H9 (cell line): ENCODE measurements around the gene KIAA2012. TPM values are rescaled to one million over a fixed set of nuclear protein-coding genes. Genes with fewer than 3 reads are reported as not detected.

Experiments
- DNase-seq: peaks from one replicate; pipeline ENCODE4 v3.0.0-alpha.2; 2017
- H2AFZ ChIP-seq: one replicate; pipeline ENCODE4 v1.6.1; 2013; ENCODE audit warnings: mild to moderate bottlenecking, low read length, control low read depth, moderate library complexity
- H2AK5ac ChIP-seq: 2 replicates; pipeline ENCODE4 v1.6.1; 2013; ENCODE audit warnings: low read length, control low read depth, mixed read lengths; ENCODE audit not compliant: insufficient read length
- H2BK120ac ChIP-seq: one replicate; pipeline ENCODE4 v1.6.1; 2013; ENCODE audit warnings: low read depth, mild to moderate bottlenecking, low read length, control low read depth, inconsistent platforms; ENCODE audit not compliant: poor library complexity, severe bottlenecking
- H2BK12ac ChIP-seq: 2 replicates; pipeline ENCODE4 v1.6.1; 2013; ENCODE audit warnings: low read length, control low read depth, mixed read lengths, low read depth; ENCODE audit not compliant: insufficient read length
- H2BK15ac ChIP-seq: 2 replicates; pipeline ENCODE4 v1.6.1; 2013; ENCODE audit warnings: low read depth, low read length, control low read depth
- H2BK20ac ChIP-seq: one replicate; pipeline ENCODE4 v1.6.1; 2013; ENCODE audit warnings: low read depth, mild to moderate bottlenecking, low read length, control low read depth, inconsistent platforms; ENCODE audit not compliant: poor library complexity, severe bottlenecking
- H2BK5ac ChIP-seq: 2 replicates; pipeline ENCODE4 v1.6.1; 2013; ENCODE audit warnings: low read length, control low read depth, mixed read lengths; ENCODE audit not compliant: insufficient read length
- H3K14ac ChIP-seq: 2 replicates; pipeline ENCODE4 v1.6.1; 2013; ENCODE audit warnings: low read length, control low read depth; ENCODE audit not compliant: insufficient read depth
- H3K18ac ChIP-seq: 2 replicates; pipeline ENCODE4 v1.6.1; 2013; ENCODE audit warnings: low read depth, mild to moderate bottlenecking, mixed read lengths, low read length, control low read depth; ENCODE audit not compliant: insufficient read length
- H3K23ac ChIP-seq: 2 replicates; pipeline ENCODE4 v1.6.1; 2013; ENCODE audit warnings: low read length, control low read depth, mixed read lengths, low read depth; ENCODE audit not compliant: insufficient read length
- H3K23me2 ChIP-seq: 2 replicates; pipeline ENCODE4 v1.6.1; 2013; ENCODE audit warnings: low read depth, mild to moderate bottlenecking, mixed read lengths, low read length, control low read depth; ENCODE audit not compliant: insufficient read length, poor library complexity, severe bottlenecking
- H3K27ac ChIP-seq: 2 replicates; pipeline ENCODE4 v1.5.1; 2013; ENCODE audit warnings: low read length, control low read depth, mixed read lengths, low read depth; ENCODE audit not compliant: insufficient read length
- H3K27me3 ChIP-seq: 2 replicates; pipeline ENCODE4 v1.6.1; 2013; ENCODE audit warnings: low read length, control low read depth, inconsistent platforms; ENCODE audit not compliant: insufficient read depth
- H3K4ac ChIP-seq: 2 replicates; pipeline ENCODE4 v1.6.1; 2013; ENCODE audit warnings: low read depth, mild to moderate bottlenecking, control low read depth, inconsistent platforms, low read length, moderate library complexity
- H3K4me1 ChIP-seq: 2 replicates; pipeline ENCODE4 v1.6.1; 2013; ENCODE audit warnings: low read length, control low read depth, inconsistent platforms; ENCODE audit not compliant: insufficient read depth
- H3K4me2 ChIP-seq: 2 replicates; pipeline ENCODE4 v1.6.1; 2013; ENCODE audit warnings: low read length, control low read depth, mixed read lengths; ENCODE audit not compliant: insufficient read length, insufficient read depth
- H3K56ac ChIP-seq: 2 replicates; pipeline ENCODE4 v1.6.1; 2013; ENCODE audit warnings: low read depth, mild to moderate bottlenecking, mixed read lengths, low read length, control low read depth; ENCODE audit not compliant: insufficient read length
- H3K79me1 ChIP-seq: 2 replicates; pipeline ENCODE4 v1.6.1; 2013; ENCODE audit warnings: low read depth, mild to moderate bottlenecking, moderate library complexity, low read length, control low read depth, inconsistent platforms; ENCODE audit not compliant: insufficient read depth, poor library complexity, severe bottlenecking
- H3K79me2 ChIP-seq: 2 replicates; pipeline ENCODE4 v1.6.1; 2013; ENCODE audit warnings: low read length, control low read depth, inconsistent platforms; ENCODE audit not compliant: insufficient read depth
- H3K9ac ChIP-seq: 2 replicates; pipeline ENCODE4 v1.6.1; 2013; ENCODE audit warnings: low read length, control low read depth, mixed read lengths; ENCODE audit not compliant: insufficient read length; ENCODE audit errors: extremely low read depth
- H3K9me3 ChIP-seq: one replicate; pipeline ENCODE4 v1.6.1; 2013; ENCODE audit warnings: low read depth, low read length, inconsistent platforms; ENCODE audit not compliant: control insufficient read depth
- H3T11ph ChIP-seq: one replicate; pipeline ENCODE4 v1.6.1; 2013; ENCODE audit warnings: mild to moderate bottlenecking, low read length, control low read depth, inconsistent platforms
- H4K20me1 ChIP-seq: one replicate; pipeline ENCODE4 v1.6.1; 2013; ENCODE audit not compliant: control insufficient read depth, insufficient read length, insufficient read depth
- H4K5ac ChIP-seq: 2 replicates; pipeline ENCODE4 v1.6.1; 2013; ENCODE audit warnings: low read depth, mild to moderate bottlenecking, mixed read lengths, low read length, control low read depth; ENCODE audit not compliant: insufficient read length
- H4K8ac ChIP-seq: replicated peaks from 2 replicates; pipeline ENCODE4 v1.6.1; 2013; ENCODE audit warnings: low read length, control low read depth, mixed read lengths, low read depth; ENCODE audit not compliant: insufficient read length
- H4K91ac ChIP-seq: 2 replicates; pipeline ENCODE4 v1.6.1; 2013; ENCODE audit warnings: low read depth, mild to moderate bottlenecking, moderate library complexity, mixed read lengths, low read length, control low read depth; ENCODE audit not compliant: insufficient read length
- H3K27ac Mint-ChIP-seq, 3 experiments: 2 replicates in 2 of 3; 3 replicates in 1 of 3; pipeline ENCODE4 v1.8.0; 2020 to 2021; ENCODE audit warnings: mixed read lengths in 3 of 3, mild to moderate bottlenecking in 1 of 3, moderate library complexity in 1 of 3
- H3K27me3 Mint-ChIP-seq: 2 replicates; pipeline ENCODE4 v1.8.0; 2021; ENCODE audit warnings: low read depth, mild to moderate bottlenecking, moderate library complexity, mixed read lengths
- H3K36me3 Mint-ChIP-seq, 3 experiments: 2 replicates in 2 of 3; 3 replicates in 1 of 3; pipeline ENCODE4 v1.8.0; 2020 to 2021; ENCODE audit warnings: low read depth in 3 of 3, mixed read lengths in 3 of 3; ENCODE audit not compliant: insufficient read depth in 1 of 3
- H3K4me1 Mint-ChIP-seq, 2 experiments: 2 replicates each; pipeline ENCODE4 v1.8.0; 2020; ENCODE audit warnings: mixed read lengths in 2 of 2
- H3K4me3 Mint-ChIP-seq, 2 experiments: 2 replicates in 1 of 2; 3 replicates in 1 of 2; pipeline ENCODE4 v1.8.0; 2020 to 2021; ENCODE audit warnings: mild to moderate bottlenecking in 2 of 2, mixed read lengths in 2 of 2, moderate library complexity in 1 of 2
- H3K9me3 Mint-ChIP-seq, 2 experiments: 2 replicates in 1 of 2; 3 replicates in 1 of 2; pipeline ENCODE4 v1.8.0; 2020; ENCODE audit warnings: mild to moderate bottlenecking in 2 of 2, mixed read lengths in 2 of 2, moderate library complexity in 1 of 2
- CTCF ChIP-seq: fragments of 200-600 bp; sonication (generic); conservative IDR thresholded peaks from 3 replicates; pipeline ENCODE4 v1.8.0; 2021; ENCODE audit warnings: antibody characterized with exemption, mild to moderate bottlenecking
- WGBS: extraction: QIAGEN DNeasy Blood & Tissue Kit; methylation state at CpG from one replicate; pipeline ENCODE4 v1.1.7; 2013; ENCODE audit warnings: missing lambda C conversion rate, low lambda C conversion rate, mixed read lengths; ENCODE audit not compliant: insufficient read length; ENCODE audit errors: extremely low coverage; 5-methylcytosine and 5-hydroxymethylcytosine counted together
- total RNA-seq: library from RNA; stranded (reverse); gene quantifications from 2 replicates; pipeline ENCODE4 v1.2.1, GENCODE V29; 2021

The KIAA2012 gene
- total RNA-seq, 1 experiment from 2014 or later = not detected

- H2BK20ac ChIP-seq = no peak overlapping the region
- H3K27me3 ChIP-seq = no peaks in the 10 kb centered on the region
- no peak overlapping the region for H2BK15ac ChIP-seq
- no peaks in the 10 kb centered on the region for H3K79me2 ChIP-seq
- H4K5ac ChIP-seq = no peak overlapping the region
- no peak for TF ChIP-seq CTCF
- H2BK5ac ChIP-seq = no peak overlapping the region
- H3K4me2 ChIP-seq = no peak overlapping the region
- H2BK12ac ChIP-seq = no peak overlapping the region
- no peak overlapping the region for H2BK120ac ChIP-seq
- H3K56ac ChIP-seq = no peak overlapping the region
- no peak overlapping the region for H3T11ph ChIP-seq
- H3K18ac ChIP-seq = no peak overlapping the region
- DNase-seq = no peak
- H2AFZ ChIP-seq = no peak overlapping the region
- Mint-ChIP-seq H3K27ac (no peak overlapping the region), H3K9me3 (no peaks in the 10 kb centered on the region; a peak in 1 of 5 replicates), H3K4me3 (no peak overlapping the region), H3K27me3 (no peaks in the 10 kb centered on the region), H3K4me1 (peaks cover 24 to 26% of the 10 kb centered on the region in 2 experiments), H3K36me3 (no peaks in the 10 kb centered on the region)
- H3K14ac ChIP-seq = no peak overlapping the region
- no peaks in the 10 kb centered on the region for H3K79me1 ChIP-seq
- no peak overlapping the region for H2AK5ac ChIP-seq
- H3K9ac ChIP-seq = no peak overlapping the region
- H3K4me1 ChIP-seq = peaks cover 9% of the 10 kb centered on the region; the same call in 1 of the 2 replicates
- no peak overlapping the region for H3K27ac ChIP-seq
- H3K4ac ChIP-seq = no peak overlapping the region
- no peaks in the 10 kb centered on the region for H4K20me1 ChIP-seq
- no peaks in the 10 kb centered on the region for H3K23me2 ChIP-seq
- no peaks in the 10 kb centered on the region for H3K9me3 ChIP-seq
- no peak overlapping the region for H3K23ac ChIP-seq
- H4K91ac ChIP-seq = no peak overlapping the region
- no CpG with 5 or more reads among the region's 2 CpGs for WGBS
- no peak overlapping the region for H4K8ac ChIP-seq
Observed at GRCh38 chr2:202066875-202067274, 6.2 kb upstream of the KIAA2012 start.
